H1 (cell line): ENCODE results near the gene HAND1. TPM values are rescaled to one million over a fixed set of nuclear protein-coding genes. Genes with fewer than 3 reads are reported as not detected.
A peak's percentile ranks its signal among the peaks of the same experiment; 100 is the strongest.

ENCODE experiments used
- CTCF ChIA-PET: fragments of 300-600 bp; sonication (Branson Sonifier 250); formaldehyde crosslinking; loops from one replicate; lab custom pipeline; 2021; ENCODE audit not compliant: partially characterized antibody; lab: Charles Lee
- POLR2A ChIA-PET: fragments of 300-600 bp; sonication (Branson Sonifier 250); formaldehyde crosslinking; loops from one replicate; lab custom pipeline; 2021; ENCODE audit warnings: inconsistent platforms; ENCODE audit not compliant: partially characterized antibody; lab: Charles Lee
- DNase-seq, 2 experiments: peaks; one replicate each; pipeline versions ENCODE4 v3.0.0 to v3.0.0-alpha.2; 2010 to 2022; ENCODE audit warnings: low spot score in 2 of 2, low read depth in 1 of 2, mixed read lengths in 1 of 2
- FAIRE-seq: peaks from 2 replicates; lab custom pipeline; 2011; peaks lifted over from hg19 to GRCh38; lab: Jason Lieb, UNC
- H2AFZ ChIP-seq: 2 replicates; pipeline ENCODE4 v1.8.1; 2012; ENCODE audit warnings: low read length, inconsistent platforms
- H2AK5ac ChIP-seq: 2 replicates; pipeline ENCODE4 v1.6.1; 2013; ENCODE audit warnings: low read depth, low read length
- H2BK120ac ChIP-seq: replicated peaks from 2 replicates; pipeline ENCODE3; 2013; ENCODE audit warnings: low read depth, low read length, inconsistent platforms
- H2BK12ac ChIP-seq: 2 replicates; pipeline ENCODE4 v1.6.1; 2013; ENCODE audit warnings: low read depth, low read length
- H2BK15ac ChIP-seq: 2 replicates; pipeline ENCODE4 v1.6.1; 2013; ENCODE audit warnings: low read length
- H2BK20ac ChIP-seq: 2 replicates; pipeline ENCODE4 v1.6.1; 2013; ENCODE audit warnings: low read length
- H2BK5ac ChIP-seq: 2 replicates; pipeline ENCODE4 v1.6.1; 2013; ENCODE audit warnings: low read depth, low read length
- H3K14ac ChIP-seq: 2 replicates; pipeline ENCODE4 v1.6.1; 2013; ENCODE audit warnings: inconsistent platforms; ENCODE audit not compliant: insufficient read length
- H3K18ac ChIP-seq: 2 replicates; pipeline ENCODE4 v1.6.1; 2013; ENCODE audit warnings: low read length; ENCODE audit errors: extremely low read depth
- H3K23ac ChIP-seq: 2 replicates; pipeline ENCODE4 v1.6.1; 2013; ENCODE audit warnings: inconsistent platforms; ENCODE audit not compliant: insufficient read length
- H3K23me2 ChIP-seq: 2 replicates; pipeline ENCODE4 v1.6.1; 2013; ENCODE audit warnings: low read depth, low read length
- H3K27ac ChIP-seq: 2 replicates; pipeline ENCODE4 v1.6.1; 2011; ENCODE audit warnings: low read depth, low read length, inconsistent platforms
- H3K27me3 ChIP-seq, 4 experiments: replicated peaks in 1 of 4; 1 replicate in 1 of 4; 2 replicates in 3 of 4; pipeline versions ENCODE4 v1.6.1 to v1.8.1; 2011 to 2013; ENCODE audit warnings: low read length in 3 of 4, mild to moderate bottlenecking in 3 of 4, inconsistent platforms in 2 of 4, mixed read lengths in 2 of 4, moderate library complexity in 1 of 4; ENCODE audit not compliant: control insufficient read depth in 3 of 4, insufficient read depth in 3 of 4; ENCODE audit errors: extremely low read depth in 1 of 4
- H3K36me3 ChIP-seq, 4 experiments: 2 replicates each; pipeline versions ENCODE4 v1.6.1 to v1.8.1; 2011 to 2013; ENCODE audit warnings: mild to moderate bottlenecking in 4 of 4, low read length in 3 of 4, moderate library complexity in 2 of 4, control low read depth in 1 of 4, inconsistent platforms in 1 of 4; ENCODE audit not compliant: insufficient read depth in 4 of 4, control insufficient read depth in 2 of 4
- H3K4ac ChIP-seq: replicated peaks from 2 replicates; pipeline ENCODE3; 2013; ENCODE audit warnings: low read length, low read depth, mixed read lengths, inconsistent platforms; ENCODE audit not compliant: insufficient read length
- H3K4me1 ChIP-seq, 4 experiments: replicated peaks in 1 of 4; 1 replicate in 1 of 4; 2 replicates in 3 of 4; pipeline versions ENCODE4 v1.6.1 to v1.8.1; 2011 to 2013; ENCODE audit warnings: low read length in 3 of 4, inconsistent platforms in 2 of 4, mixed read lengths in 1 of 4; ENCODE audit not compliant: insufficient read depth in 4 of 4, control insufficient read depth in 3 of 4
- H3K4me2 ChIP-seq, 2 experiments: 2 replicates each; pipeline versions ENCODE4 v1.6.1 to v1.8.1; 2011 to 2013; ENCODE audit warnings: low read depth in 2 of 2, low read length in 2 of 2, control low read depth in 1 of 2, inconsistent platforms in 1 of 2, mild to moderate bottlenecking in 1 of 2; ENCODE audit not compliant: insufficient read depth in 1 of 2
- H3K4me3 ChIP-seq, 4 experiments: fragments of 200-600, 300-600 bp in 1 of 4; sonication (generic), shearing (Covaris generic), sonication (Bioruptor Twin) in 1 of 4; 2 replicates each; pipeline versions ENCODE4 v1.5.1 to v1.8.1; 2011 to 2016; ENCODE audit warnings: low read length in 4 of 4, low read depth in 3 of 4, control low read depth in 2 of 4, inconsistent platforms in 2 of 4, mild to moderate bottlenecking in 2 of 4, mixed read lengths in 1 of 4, moderate library complexity in 1 of 4; ENCODE audit not compliant: insufficient read depth in 2 of 4; ENCODE audit errors: extremely low read depth in 1 of 4
- H3K56ac ChIP-seq: replicated peaks from 2 replicates; pipeline ENCODE3; 2013; ENCODE audit warnings: low read depth, mild to moderate bottlenecking, mixed read lengths, low read length, inconsistent platforms; ENCODE audit not compliant: insufficient read length
- H3K79me1 ChIP-seq: 2 replicates; pipeline ENCODE4 v1.6.1; 2013; ENCODE audit warnings: low read depth, low read length, control low read depth
- H3K79me2 ChIP-seq, 2 experiments: 2 replicates each; pipeline versions ENCODE4 v1.6.1 to v1.8.1; 2012 to 2013; ENCODE audit warnings: low read length in 2 of 2, mild to moderate bottlenecking in 2 of 2, inconsistent platforms in 1 of 2; ENCODE audit not compliant: insufficient read depth in 2 of 2, control insufficient read depth in 1 of 2
- H3K9ac ChIP-seq, 4 experiments: replicated peaks in 1 of 4; 1 replicate in 1 of 4; 2 replicates in 3 of 4; pipeline versions ENCODE4 v1.6.1 to v1.8.1; 2011 to 2013; ENCODE audit warnings: low read depth in 3 of 4, low read length in 3 of 4, control low read depth in 2 of 4, mild to moderate bottlenecking in 2 of 4, moderate library complexity in 2 of 4, inconsistent platforms in 1 of 4; ENCODE audit errors: extremely low read depth in 1 of 4
- H3K9me3 ChIP-seq, 2 experiments: 2 replicates each; pipeline versions ENCODE4 v1.6.1 to v1.8.1; 2012 to 2013; ENCODE audit warnings: mild to moderate bottlenecking in 2 of 2, moderate library complexity in 2 of 2, control low read depth in 1 of 2, inconsistent platforms in 1 of 2, low read depth in 1 of 2, low read length in 1 of 2, mixed read lengths in 1 of 2; ENCODE audit not compliant: insufficient read depth in 2 of 2
- H4K20me1 ChIP-seq, 2 experiments: replicated peaks in 1 of 2; 2 replicates each; pipeline versions ENCODE3 to v1.8.1; 2011 to 2013; ENCODE audit warnings: inconsistent platforms in 2 of 2, low read length in 2 of 2, mild to moderate bottlenecking in 1 of 2; ENCODE audit not compliant: insufficient read depth in 2 of 2, control insufficient read depth in 1 of 2
- H4K5ac ChIP-seq: 2 replicates; pipeline ENCODE4 v1.6.1; 2013; ENCODE audit warnings: low read length, low read depth, mixed read lengths, inconsistent platforms; ENCODE audit not compliant: insufficient read length
- H4K8ac ChIP-seq: 2 replicates; pipeline ENCODE4 v1.8.0; 2013; ENCODE audit warnings: mild to moderate bottlenecking, moderate library complexity, low read length, inconsistent platforms; ENCODE audit not compliant: insufficient read depth; ENCODE audit errors: extremely low read depth
- H4K91ac ChIP-seq: replicated peaks from 2 replicates; pipeline ENCODE3; 2013; ENCODE audit warnings: low read length, mixed read lengths, inconsistent platforms; ENCODE audit not compliant: insufficient read length
- EZH2 ChIP-seq: fragments of 200-600 bp; sonication (generic); IDR thresholded peaks from 2 replicates; pipeline ENCODE4 v1.7.1; 2012; ENCODE audit warnings: low read depth, mild to moderate bottlenecking, moderate library complexity, low read length, inconsistent platforms; ENCODE audit not compliant: severe bottlenecking
- RXRA ChIP-seq: IDR thresholded peaks from 2 replicates; pipeline ENCODE4 v1.6.1; 2011; ENCODE audit warnings: low read depth, mild to moderate bottlenecking, low read length, moderate library complexity; ENCODE audit not compliant: insufficient read depth
- SUZ12 ChIP-seq: fragments of 200-600 bp; sonication (generic); IDR thresholded peaks from 2 replicates; pipeline ENCODE4 v1.6.1; 2012; ENCODE audit warnings: mild to moderate bottlenecking, inconsistent platforms, low read length, moderate library complexity, mixed read lengths
- WGBS, 2 experiments: shearing (Covaris generic) in 1 of 2; methylation state at CpG; one replicate each; pipeline versions ENCODE4 v1.1.6 to v1.1.7; 2013 to 2015; ENCODE audit warnings: low lambda C conversion rate in 2 of 2, mixed read lengths in 2 of 2, inconsistent platforms in 1 of 2, low coverage in 1 of 2, missing lambda C conversion rate in 1 of 2; ENCODE audit not compliant: insufficient replicate concordance in 2 of 2, insufficient coverage in 1 of 2, insufficient read length in 1 of 2; ENCODE audit errors: extremely low coverage in 1 of 2, missing lambda C conversion rate in 1 of 2; 5-methylcytosine and 5-hydroxymethylcytosine counted together
- polyA plus RNA-seq, 7 experiments: library from polyadenylated mRNA; depleted of rRNA in 3 of 7; stranded (reverse) in 5 of 7; unstranded in 2 of 7; fragments of >200 nt in 5 of 7; fragments of 200-250 nt in 2 of 7; gene quantifications; 1 replicate in 5 of 7; 2 replicates in 1 of 7; 4 replicates in 1 of 7; pipeline versions ENCODE4 v1.2.1 to v1.2.3, GENCODE V29; 2011 to 2013; ENCODE audit warnings: missing spikeins in 2 of 7, mixed read lengths in 2 of 7
- total RNA-seq: library from RNA; stranded (reverse); fragmentation: NEBNext Ultra II Directional; extraction: Animal tissue kit (Norgen Biotek cat#: 25700); gene quantifications from 2 replicates; pipeline ENCODE4 v1.2.1, GENCODE V29; 2021

The HAND1 gene
- total and polyA plus RNA-seq, 2 of the 8 experiments (the other 6 are each of a cell fraction or from before 2014, with no cell fraction given): 0.06 TPM; not detected in 1

DNA sequence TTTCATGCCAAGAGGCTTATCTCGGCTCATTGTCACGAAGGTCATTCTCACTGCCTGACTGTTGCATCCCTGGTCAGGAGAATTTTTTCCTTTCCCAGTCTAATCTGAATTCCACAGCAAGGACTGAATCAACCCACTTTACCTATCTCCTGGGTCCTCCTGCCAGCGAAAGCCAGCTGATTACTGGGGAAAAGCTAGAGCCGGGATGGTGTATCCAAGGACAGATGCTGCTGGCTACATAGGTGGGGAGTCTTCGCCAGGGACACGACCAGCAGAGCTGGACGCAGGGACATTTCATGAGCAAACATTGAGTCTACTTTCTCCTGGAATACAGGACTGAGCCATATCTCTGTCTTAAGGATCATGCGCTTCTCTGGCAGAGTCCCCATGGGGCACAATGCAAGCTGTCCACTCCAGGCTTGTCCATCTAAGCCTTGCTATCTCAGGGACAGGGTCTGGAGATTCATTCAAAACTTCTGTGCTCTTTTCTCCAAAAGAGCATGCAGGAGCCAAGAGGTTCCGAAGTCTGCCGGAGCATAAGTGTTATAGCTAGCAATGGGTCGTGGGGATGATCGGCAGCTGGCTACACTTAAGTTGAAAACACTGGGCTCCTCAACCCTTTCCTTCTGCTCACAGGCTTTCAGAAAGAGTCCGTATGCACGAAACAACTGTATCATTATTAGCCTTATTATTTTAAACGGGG, 6.5 kb upstream of the HAND1 start:
- Histone ChIP-seq H4K20me1 (peaks cover 8 to 33% of the 10 kb centered on the region in 2 experiments), H3K4ac (no peak overlapping the region), H3K23me2 (no peaks in the 10 kb centered on the region), H2AFZ (no peak overlapping the region), H3K79me1 (no peaks in the 10 kb centered on the region), H2BK15ac (no peak overlapping the region; the same call in 1 of the 2 replicates), H3K9me3 (no peaks in the 10 kb centered on the region), H2BK20ac (peak overlapping the region; percentile 25; the same call in 1 of the 2 replicates), H3K27ac (no peak overlapping the region), H3K4me2 (peak overlapping the region; percentile 58 to 79), H3K36me3 (peaks cover 0 to 4% (median 0%) of the 10 kb centered on the region in 4 experiments; a peak in 1 of 8 replicates), H2BK12ac (peak overlapping the region; percentile 28), H3K14ac (no peak overlapping the region), H4K91ac (no peak overlapping the region), H2BK120ac (no peak overlapping the region), H4K8ac (no peak overlapping the region), H3K27me3 (peaks cover 73 to 85% (median 82%) of the 10 kb centered on the region in 4 experiments), H3K18ac (no peak overlapping the region; the same call in 1 of the 2 replicates), H3K56ac (no peak overlapping the region), H3K79me2 (no peaks in the 10 kb centered on the region), H2BK5ac (no peak overlapping the region), H4K5ac (no peak overlapping the region), H3K9ac (no peak overlapping the region), H3K23ac (no peak overlapping the region), H2AK5ac (0 out of 2 replicates have a peak overlapping the region, but pooled peaks have one; percentile 1), H3K4me3 (peak overlapping the region in 1 of 4 experiments; percentile 34; a peak in 1 of 8 replicates), H3K4me1 (peaks cover 22 to 52% (median 28%) of the 10 kb centered on the region in 4 experiments)
- TF ChIP-seq EZH2 (peak; percentile 85), SUZ12 (peak; percentile 88), RXRA (no peak)
- FAIRE-seq (no peak), DNase-seq (no peak)
- CTCF ChIA-PET: interaction anchor here (0.8 to 6.4 kb wide), 8 partner anchors 8 to 126 kb away, joined by 4 to 61 read pairs (median 10); no protein-coding TSS in a partner anchor
- 10% methylated on average over 15 of the region's 15 CpGs; no CpG with 5 or more reads in 1 of the 2 experiments for WGBS, 2 experiments
- POLR2A ChIA-PET: interaction anchor here (2.8 to 3.5 kb wide), 2 partner anchors 8 to 11 kb away, joined by 10 to 16 read pairs; no protein-coding TSS in a partner anchor
